Measurements from ENCODE around the gene PTPRU. TPM values are rescaled to one million over a fixed set of nuclear protein-coding genes. Genes with fewer than 3 reads are reported as not detected.

The PTPRU gene
- total RNA-seq, 1 experiment from 2014 or later, result 45.5 TPM

- no peak overlapping the region for H2AFZ ChIP-seq (ENCODE audit: low read length)
- H3K36me3 Mint-ChIP-seq (ENCODE audit: insufficient read depth in 1 of 3, low read depth in 3 of 3), result peaks cover 0 to 5% (median 0%) of the 10 kb centered on the region in 3 experiments; a peak in 1 of 7 replicates
- no peak overlapping the region for H3K27ac Mint-ChIP-seq
- H3K14ac ChIP-seq (ENCODE audit: insufficient read depth, low read length), result no peak overlapping the region
- no peak overlapping the region for H3K18ac ChIP-seq (ENCODE audit: insufficient read length, low read depth, low read length)
- no peak for DNase-seq
- peaks cover 67 to 71% of the 10 kb centered on the region in 2 experiments for H3K4me1 Mint-ChIP-seq
- H2BK120ac ChIP-seq (ENCODE audit: low read depth, low read length, poor library complexity, severe bottlenecking), result no peak overlapping the region
- no peak overlapping the region for H2BK12ac ChIP-seq (ENCODE audit: insufficient read length, low read depth, low read length)
- no peak; the same call in 2 of the 3 replicates for TF ChIP-seq CTCF (conservative IDR thresholded peaks at IDR 0.05)
- H3K9ac ChIP-seq (ENCODE audit: extremely low read depth, insufficient read length, low read length), result no peak overlapping the region
- no peak overlapping the region for H2BK5ac ChIP-seq (ENCODE audit: insufficient read length, low read length)
- H2BK20ac ChIP-seq (ENCODE audit: low read depth, low read length, poor library complexity, severe bottlenecking), result no peak overlapping the region
- H2BK15ac ChIP-seq (ENCODE audit: low read depth, low read length), result no peak overlapping the region
- no peak overlapping the region for H3K23ac ChIP-seq (ENCODE audit: insufficient read length, low read depth, low read length)
- peaks cover 13% of the 10 kb centered on the region for H3K27me3 Mint-ChIP-seq (ENCODE audit: low read depth)
- H4K91ac ChIP-seq (ENCODE audit: insufficient read length, low read depth, low read length), result no peak overlapping the region
- no peak overlapping the region for H3K56ac ChIP-seq (ENCODE audit: insufficient read length, low read depth, low read length)
- H3K4me3 Mint-ChIP-seq, result no peak overlapping the region
- no peak overlapping the region for H3K4ac ChIP-seq (ENCODE audit: low read depth, low read length)
- H4K8ac ChIP-seq (replicated peaks; ENCODE audit: insufficient read length, low read depth, low read length), result no peak overlapping the region
- H3K23me2 ChIP-seq (ENCODE audit: insufficient read length, low read depth, low read length, poor library complexity, severe bottlenecking), result peaks cover 3% of the 10 kb centered on the region
- H2AK5ac ChIP-seq (ENCODE audit: insufficient read length, low read length), result no peak overlapping the region
- no peak overlapping the region for H4K5ac ChIP-seq (ENCODE audit: insufficient read length, low read depth, low read length)
- H3K9me3 ChIP-seq (ENCODE audit: control insufficient read depth, low read depth, low read length), result no peaks in the 10 kb centered on the region
- H3K4me1 ChIP-seq (ENCODE audit: insufficient read depth, low read length), result peaks cover 26% of the 10 kb centered on the region; the same call in 1 of the 2 replicates
- H3K9me3 Mint-ChIP-seq, result no peaks in the 10 kb centered on the region
- no CpG with 5 or more reads among the region's 3 CpGs for WGBS (ENCODE audit: extremely low coverage, insufficient read length, low lambda C conversion rate)
- H3K79me1 ChIP-seq (ENCODE audit: insufficient read depth, low read depth, low read length, poor library complexity, severe bottlenecking), result no peaks in the 10 kb centered on the region
- H3K79me2 ChIP-seq (ENCODE audit: insufficient read depth, low read length), result peaks cover 2% of the 10 kb centered on the region; the same call in 1 of the 2 replicates
- H3K27me3 ChIP-seq (ENCODE audit: insufficient read depth, low read length), result no peaks in the 10 kb centered on the region; the same call in 1 of the 2 replicates
- H3K27ac ChIP-seq (ENCODE audit: insufficient read length, low read depth, low read length), result no peak overlapping the region
- H3K4me2 ChIP-seq (ENCODE audit: insufficient read depth, insufficient read length, low read length), result no peak overlapping the region
- no peak overlapping the region for H3T11ph ChIP-seq (ENCODE audit: low read length)
- H4K20me1 ChIP-seq (ENCODE audit: control insufficient read depth, insufficient read depth, insufficient read length), result no peaks in the 10 kb centered on the region
Observed at GRCh38 chr1:29253180-29253579, 16.9 kb downstream of the PTPRU start.

Data from H9 (cell line).